GM19463 (cell line): Measurements from ENCODE around the gene ATRIP.

ENCODE experiments used
- ATAC-seq: cut with Tn5 transposase; IDR thresholded peaks from one replicate; pipeline ENCODE4 v1.9.1; 2021; ENCODE audit warnings: mild to moderate bottlenecking, moderate library complexity; ENCODE audit not compliant: unreplicated experiment

ATRIP gene

DNA sequence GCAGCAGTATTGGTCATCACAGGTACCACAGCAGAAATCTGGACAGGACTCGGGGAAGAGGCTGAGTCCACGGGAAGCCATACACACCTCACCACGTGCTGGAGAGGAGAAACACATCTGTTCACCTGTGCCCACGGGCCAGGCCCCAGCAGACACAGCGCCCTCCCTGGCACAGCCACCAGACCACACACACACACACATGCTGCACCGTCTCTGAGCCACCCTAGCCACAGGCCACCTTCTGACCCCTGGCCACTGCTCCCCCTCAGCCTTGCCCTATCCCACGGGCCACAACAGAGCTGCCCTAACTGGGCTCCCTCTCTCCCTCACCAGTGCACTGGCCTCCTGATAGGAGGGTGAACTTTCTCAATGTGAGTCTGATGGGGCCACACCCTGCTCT lies 54.7 kb downstream of the ATRIP start:
- ATAC-seq: no peak

DNA sequence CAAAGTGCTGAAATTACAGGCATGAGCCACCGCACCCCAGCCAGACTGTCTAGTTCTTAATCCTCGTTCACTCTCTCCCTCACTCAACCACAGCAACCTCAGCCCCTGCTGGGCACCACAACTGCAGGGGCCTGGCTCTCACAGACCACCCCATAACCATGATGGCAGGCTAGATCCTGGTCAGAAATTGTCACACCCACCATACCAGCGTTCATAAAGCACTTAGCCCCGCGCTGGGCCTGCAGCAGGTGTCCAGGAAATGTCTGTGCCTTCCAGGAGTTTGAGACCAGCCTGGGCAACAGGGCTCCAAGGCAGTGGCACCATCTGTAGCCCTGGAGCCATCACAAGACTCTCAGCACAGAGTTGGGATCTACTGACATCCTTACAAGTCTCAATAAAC lies 55.6 kb downstream of the ATRIP start:
- no peak for ATAC-seq

DNA sequence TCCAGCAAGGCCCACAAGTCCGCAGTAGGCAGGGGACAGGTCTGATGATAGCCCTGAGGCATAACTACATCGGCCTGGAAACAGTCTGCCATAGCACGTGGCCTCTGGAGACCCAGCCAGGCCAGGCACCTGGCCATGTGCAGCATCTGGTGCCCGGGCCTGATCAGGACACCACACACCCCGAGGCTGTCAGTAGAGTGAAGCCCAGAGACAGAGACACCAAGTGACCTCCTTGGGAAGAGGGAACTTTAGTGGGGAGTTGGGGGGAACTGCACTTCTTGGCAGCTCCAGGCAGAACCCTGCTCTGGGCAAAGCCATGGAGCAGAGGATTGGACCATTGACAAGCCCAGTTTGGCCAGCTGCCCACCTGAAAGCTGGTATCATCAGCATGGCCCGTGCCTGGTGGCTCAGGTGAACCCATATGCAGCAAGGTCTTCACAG lies 56.2 kb downstream of the ATRIP start:
- ATAC-seq: no peak

DNA sequence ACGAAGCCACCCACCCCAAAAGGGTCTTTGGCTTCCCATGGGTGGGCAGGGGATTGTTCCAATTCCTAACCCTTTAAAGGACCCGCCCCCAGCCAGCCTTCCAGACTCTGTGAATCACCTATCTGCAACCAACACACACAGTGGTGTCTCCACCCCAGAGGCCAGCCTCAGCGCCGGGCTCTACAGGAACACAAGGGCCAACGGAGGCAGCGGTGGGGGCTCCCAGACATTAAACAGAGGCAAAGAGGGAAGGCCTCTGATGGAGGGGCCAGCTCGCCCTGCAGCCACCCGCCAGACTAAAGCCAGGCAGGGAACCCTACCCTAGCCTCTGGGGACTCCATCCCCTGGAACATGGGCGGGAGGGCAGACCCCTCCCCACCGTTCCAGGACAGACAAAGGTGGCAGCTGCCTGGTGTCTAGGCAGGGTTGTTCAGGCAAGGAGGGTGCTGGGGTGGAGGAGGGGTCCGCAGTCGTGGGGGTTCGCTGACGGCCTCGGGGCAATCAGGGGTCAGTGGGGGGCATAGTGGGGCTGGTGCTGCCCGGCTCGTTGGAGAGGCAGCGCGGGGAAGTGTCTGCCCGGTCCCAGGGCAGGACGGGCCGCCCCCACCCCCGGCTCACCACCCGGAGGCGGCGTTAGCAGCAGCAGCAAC lies 57.0 kb downstream of the ATRIP start:
- no peak for ATAC-seq

DNA sequence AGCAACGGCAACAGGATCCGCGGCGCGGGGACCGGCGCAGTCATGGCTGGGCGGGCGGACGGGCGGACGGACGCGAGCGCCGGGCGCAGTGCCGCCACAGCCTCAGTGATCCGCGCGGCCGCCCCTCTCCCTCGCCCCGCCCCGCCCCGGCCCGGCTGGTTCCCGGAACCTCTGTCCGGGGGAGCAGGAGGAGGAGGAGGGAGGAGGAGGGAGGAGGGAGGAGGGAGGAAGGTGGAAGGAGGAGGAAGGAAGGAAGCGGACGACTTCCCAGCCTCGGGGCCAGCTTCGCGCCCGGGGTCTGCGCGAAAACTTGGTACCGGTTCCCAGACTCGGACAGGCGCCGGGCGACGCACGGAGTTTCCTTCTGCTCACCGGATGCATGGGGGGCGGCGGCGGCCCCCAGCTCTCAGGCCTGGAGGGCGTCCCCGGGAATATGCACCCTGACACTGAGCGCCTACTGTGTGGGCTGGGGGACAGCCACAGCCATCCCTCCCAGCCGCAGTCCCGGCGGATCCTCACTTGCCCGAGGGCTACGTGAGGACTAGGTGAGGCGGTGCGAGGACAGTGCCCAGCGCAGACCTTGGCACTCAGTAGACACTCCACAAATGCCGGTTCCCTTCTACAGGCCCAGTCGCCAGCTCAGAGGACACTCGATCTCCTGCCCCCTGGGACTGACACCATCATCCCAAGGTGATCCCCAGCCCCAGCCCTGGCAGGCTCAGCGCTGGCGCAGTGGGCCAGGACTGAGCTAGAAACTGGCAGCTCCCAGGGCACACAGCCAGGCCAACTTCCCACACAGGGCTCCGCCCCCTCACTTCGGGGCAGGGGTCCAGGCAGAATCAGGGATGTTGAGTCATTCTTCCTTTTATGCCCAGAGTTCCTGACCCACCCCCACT lies 57.8 kb downstream of the ATRIP start, which contains the start of gene SHISA5:
SHISA5 (minus strand) TSS at position 124 of the 896 bp plus-strand sequence; CDS start at position 44, 80 bp downstream.
- ATAC-seq: peak; percentile 60

DNA sequence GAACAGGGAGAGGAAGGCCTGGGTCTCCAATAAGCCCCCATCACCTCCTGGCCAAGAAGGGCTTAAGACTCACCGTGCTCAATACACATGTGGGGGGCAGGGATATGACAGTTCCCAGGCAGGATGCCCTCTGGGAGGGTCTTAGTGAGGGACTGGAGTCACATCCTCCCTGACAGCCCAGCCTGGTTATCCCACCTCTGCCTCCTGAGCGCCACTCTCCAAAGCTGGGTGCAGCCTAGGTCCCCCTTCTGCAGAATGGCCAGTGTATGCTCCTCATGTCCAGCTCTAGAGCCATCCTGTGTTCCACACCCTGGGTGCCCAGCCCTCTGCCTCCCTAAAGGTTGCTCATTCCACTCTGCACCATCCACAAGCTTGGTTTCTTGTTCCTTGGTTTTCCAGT lies 58.6 kb downstream of the ATRIP start:
- ATAC-seq: no peak

DNA sequence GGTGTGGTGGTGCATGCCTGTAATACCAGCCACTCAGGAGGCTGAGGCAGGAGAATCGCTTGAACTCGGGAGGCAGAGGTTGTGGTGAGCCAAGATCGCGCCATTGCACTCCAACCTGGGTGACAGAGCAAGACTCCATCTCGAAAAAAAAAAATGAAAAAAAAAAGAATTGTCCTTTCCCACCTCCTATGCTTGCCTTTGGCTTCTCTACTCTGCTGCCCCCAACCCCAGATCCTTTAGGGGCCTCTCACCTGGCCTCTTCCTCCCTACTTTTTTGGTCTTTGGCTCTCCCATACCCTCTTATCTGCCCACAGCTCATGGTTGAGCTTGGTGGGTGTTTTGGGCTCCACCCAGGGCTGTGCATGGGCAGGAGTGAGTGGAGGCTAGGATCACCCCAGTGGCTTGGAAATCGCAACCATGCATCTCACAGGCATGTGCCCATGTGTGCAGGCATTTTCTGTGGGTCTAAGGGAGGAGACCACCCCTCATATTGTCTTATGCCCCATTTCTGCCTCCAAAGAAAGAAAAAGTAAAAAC lies 59.5 kb downstream of the ATRIP start:
- no peak for ATAC-seq

DNA sequence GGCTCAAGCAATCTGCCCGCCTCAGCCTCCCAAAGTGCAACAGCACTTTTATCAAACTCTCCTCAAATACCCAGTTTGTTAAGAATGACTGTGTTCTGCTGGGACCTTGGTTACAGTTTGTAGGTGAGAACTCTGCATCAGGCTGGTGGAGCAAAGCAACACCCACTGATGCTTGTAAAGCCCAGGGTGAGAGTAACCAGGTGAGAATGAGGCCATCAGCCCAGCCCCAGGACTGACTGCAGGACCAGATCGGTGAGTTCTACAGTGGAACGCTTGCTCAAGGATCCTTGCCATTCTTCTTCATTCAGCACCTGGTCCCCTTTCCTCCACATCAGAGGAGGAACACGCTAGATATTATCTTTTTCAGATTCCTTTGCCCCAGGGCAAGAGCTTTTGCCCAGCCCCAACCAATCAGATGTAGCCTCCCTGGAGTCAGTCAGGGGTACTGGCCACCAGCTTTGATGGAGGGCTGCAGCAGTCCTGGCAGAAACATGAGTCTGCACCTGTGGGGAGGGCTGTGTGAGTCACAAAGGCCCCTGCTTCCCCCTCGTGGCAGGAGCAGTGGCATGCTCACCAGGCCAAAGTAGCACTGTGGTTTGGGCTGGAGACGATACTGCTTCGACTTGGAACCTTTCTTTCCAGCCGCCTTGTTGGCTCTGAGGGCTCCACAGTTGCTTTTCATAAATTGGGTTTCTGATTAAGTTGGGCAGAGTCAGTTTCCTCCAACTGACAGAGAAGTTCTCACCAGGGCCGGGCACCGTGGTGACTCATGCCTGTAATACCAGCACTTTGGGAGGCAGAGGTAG lies 60.9 kb downstream of the ATRIP start:
- peak; percentile 68 for ATAC-seq

DNA sequence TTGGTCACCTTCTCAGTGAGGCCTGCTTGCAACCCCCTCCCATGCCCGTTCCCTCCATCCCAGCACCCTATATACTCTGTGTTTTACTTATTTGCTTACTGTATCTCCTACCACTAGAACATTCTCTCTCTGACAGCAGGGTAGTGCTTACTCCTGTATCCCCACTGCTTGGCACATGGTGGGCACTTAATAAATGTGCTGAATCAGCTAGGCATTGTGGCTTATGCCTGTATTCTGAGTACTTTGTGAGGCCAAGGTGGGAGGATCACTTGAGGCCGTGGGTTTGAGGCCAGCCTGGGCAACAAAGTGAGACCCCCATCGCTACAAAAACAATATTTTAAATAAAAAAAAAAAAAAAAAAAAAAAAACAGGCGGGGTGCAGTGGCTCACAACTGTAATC lies 65.0 kb downstream of the ATRIP start:
- no peak for ATAC-seq

DNA sequence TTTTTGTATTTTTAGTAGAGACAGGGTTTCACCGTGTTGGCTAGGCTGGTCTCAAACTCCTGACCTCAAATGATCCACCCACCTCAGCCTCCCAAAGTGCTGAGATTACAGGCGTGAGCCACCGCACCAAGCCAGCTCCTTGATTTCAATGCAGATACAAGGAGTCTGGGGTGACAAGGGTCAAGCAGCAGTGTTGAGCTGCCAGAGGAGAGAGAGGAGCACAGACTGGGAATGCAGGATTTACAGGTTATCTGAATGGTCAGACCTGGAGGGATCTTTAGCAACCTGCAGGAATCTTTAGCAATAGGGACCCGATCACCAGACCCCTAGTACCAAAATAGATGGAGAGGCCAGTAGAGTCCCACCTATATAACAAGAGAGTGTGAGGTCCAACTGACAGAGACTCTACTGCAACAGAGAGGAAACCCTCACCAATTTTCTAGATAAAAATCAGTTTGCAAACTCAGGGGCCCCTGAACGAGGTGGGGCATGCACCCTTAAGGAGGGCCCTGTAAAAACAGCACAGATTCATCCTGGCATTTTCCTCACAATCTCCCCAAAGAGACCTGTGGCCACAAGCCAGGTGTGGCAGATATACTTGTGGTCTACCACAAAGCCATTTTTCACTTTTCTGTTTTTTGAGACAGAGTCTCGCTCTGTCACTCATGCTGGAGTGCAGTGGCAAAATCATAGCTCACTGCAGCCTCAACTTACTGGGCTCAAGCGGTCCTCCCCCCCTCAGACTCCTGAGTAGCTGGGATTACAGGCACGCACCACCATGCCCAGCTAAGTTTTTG lies 68.1 kb downstream of the ATRIP start:
- no peak for ATAC-seq
